HG02623 (cell line): ENCODE measurements around the gene GOLGA1.
"Not testable (repeated sequence)": the region's sequence is repeated elsewhere in the genome, so short reads cannot be mapped to it uniquely, and the experiment has no call there.

ENCODE experiments used
- ATAC-seq: cut with Tn5 transposase; IDR thresholded peaks from one replicate; pipeline ENCODE4 v1.9.1; 2021; ENCODE audit warnings: moderate library complexity; ENCODE audit not compliant: unreplicated experiment

The GOLGA1 gene

GRCh38 chr9:124940894-124941678, at the start of gene GOLGA1:
Gene GOLGA1, minus strand, starts transcription at chr9:124941083. Its CDS starts 2,372 bp downstream, at chr9:124938711.
- ATAC-seq = peak; percentile 78

GRCh38 chr9:124983698-124984097, 42.8 kb upstream of the GOLGA1 start:
- no peak for ATAC-seq

- ATAC-seq = no peak
Observed at GRCh38 chr9:124980431-124980830, 39.5 kb upstream of the GOLGA1 start.

- no peak for ATAC-seq
Observed at GRCh38 chr9:124975131-124975530, 34.2 kb upstream of the GOLGA1 start.

- no peak for ATAC-seq
Observed at GRCh38 chr9:124973807-124974206, 32.9 kb upstream of the GOLGA1 start.

GRCh38 chr9:124972241-124972770, 31.4 kb upstream of the GOLGA1 start:
- no peak for ATAC-seq

- no peak for ATAC-seq
Observed at GRCh38 chr9:124969401-124969800, 28.5 kb upstream of the GOLGA1 start.

GRCh38 chr9:124968238-124968637, 27.4 kb upstream of the GOLGA1 start:
- no peak for ATAC-seq

- ATAC-seq = not testable (repeated sequence)
Observed at GRCh38 chr9:124965775-124966568, 25.1 kb upstream of the GOLGA1 start.

- no peak for ATAC-seq
Observed at GRCh38 chr9:124964604-124965003, 23.7 kb upstream of the GOLGA1 start.

GRCh38 chr9:124964056-124964455, 23.2 kb upstream of the GOLGA1 start:
- no peak for ATAC-seq

- ATAC-seq = no peak
Observed at GRCh38 chr9:124960409-124960752, 19.5 kb upstream of the GOLGA1 start.

GRCh38 chr9:124959671-124960408, 19.0 kb upstream of the GOLGA1 start:
- not testable (repeated sequence) for ATAC-seq

- ATAC-seq = no peak
Observed at GRCh38 chr9:124954255-124954654, 13.4 kb upstream of the GOLGA1 start.

- no peak for ATAC-seq
Observed at GRCh38 chr9:124950050-124950718, 9.3 kb upstream of the GOLGA1 start.

- no peak for ATAC-seq
Observed at GRCh38 chr9:124949387-124949786, 8.5 kb upstream of the GOLGA1 start.

- no peak for ATAC-seq
Observed at GRCh38 chr9:124947727-124948391, 7.0 kb upstream of the GOLGA1 start.

- ATAC-seq = no peak
Observed at GRCh38 chr9:124946167-124946566, 5.3 kb upstream of the GOLGA1 start.

GRCh38 chr9:124941679-124942561, 1.0 kb upstream of the GOLGA1 start:
- ATAC-seq = peak; percentile 21
